IMR-90 (cell line): ENCODE measurements around the gene PACS1. TPM values are rescaled to one million over a fixed set of nuclear protein-coding genes. Genes with fewer than 3 reads are reported as not detected.

Experiments used
- ATAC-seq: fragments of 200-7000 bp; cut with Tn5 transposase; 2 replicates; pipeline ENCODE4 v1.9.1; 2020; ENCODE audit warnings: low read depth, mild to moderate bottlenecking, moderate library complexity
- BruUV-seq: library from RNA; stranded (reverse); fragments of 400-500 nt; replicated peaks from 2 replicates; lab custom pipeline; 2021; lab: Mats Ljungman, UMichigan
- CTCF ChIA-PET: fragments of 300-600 bp; formaldehyde crosslinking; extraction: SDS; loops from one replicate; lab custom pipeline; 2021; ENCODE audit warnings: antibody characterized with exemption; lab: Yijun Ruan, JAX
- POLR2A ChIA-PET: fragments of 300-600 bp; sonication (Branson Sonifier 250); formaldehyde crosslinking; loops from one replicate; lab custom pipeline; 2022; ENCODE audit warnings: antibody characterized with exemption; ENCODE audit not compliant: unreplicated experiment; lab: Charles Lee
- DNase-seq: peaks from one replicate; pipeline ENCODE4 v3.0.0; 2013
- H2AFZ ChIP-seq: replicated peaks from 2 replicates; pipeline ENCODE3; 2013; ENCODE audit warnings: low read length, mild to moderate bottlenecking; ENCODE audit not compliant: poor library complexity
- H2AK5ac ChIP-seq: 2 replicates; pipeline ENCODE4 v1.6.1; 2013; ENCODE audit warnings: low read depth, low read length, inconsistent platforms
- H2AK9ac ChIP-seq: replicated peaks from 2 replicates; pipeline ENCODE3; 2013; ENCODE audit warnings: mild to moderate bottlenecking, low read depth, low read length, moderate library complexity; ENCODE audit not compliant: poor library complexity
- H2BK120ac ChIP-seq: 2 replicates; pipeline ENCODE4 v1.6.1; 2013; ENCODE audit warnings: low read depth, low read length, inconsistent platforms
- H2BK15ac ChIP-seq: 3 replicates; pipeline ENCODE4 v1.6.1; 2013; ENCODE audit warnings: low read depth, low read length, inconsistent platforms
- H2BK20ac ChIP-seq: 2 replicates; pipeline ENCODE4 v1.6.1; 2013; ENCODE audit warnings: low read depth, mild to moderate bottlenecking, inconsistent platforms, low read length, moderate library complexity
- H2BK5ac ChIP-seq: 2 replicates; pipeline ENCODE4 v1.6.1; 2013; ENCODE audit warnings: mild to moderate bottlenecking, low read depth, low read length, inconsistent platforms; ENCODE audit not compliant: poor library complexity, severe bottlenecking
- H3K14ac ChIP-seq: replicated peaks from 2 replicates; pipeline ENCODE4 v1.6.1; 2013; ENCODE audit warnings: low read depth, low read length, inconsistent platforms
- H3K18ac ChIP-seq: 2 replicates; pipeline ENCODE4 v1.6.1; 2013; ENCODE audit warnings: low read depth, low read length, control low read depth
- H3K23ac ChIP-seq: 2 replicates; pipeline ENCODE4 v1.6.1; 2013; ENCODE audit warnings: low read depth, low read length, inconsistent platforms
- H3K27ac ChIP-seq: 2 replicates; pipeline ENCODE4 v1.5.1; 2013; ENCODE audit warnings: mild to moderate bottlenecking, control low read depth, low read length; ENCODE audit not compliant: insufficient read depth
- H3K27me3 ChIP-seq: 2 replicates; pipeline ENCODE4 v1.6.1; 2013; ENCODE audit warnings: low read length; ENCODE audit not compliant: control insufficient read depth, insufficient read depth
- H3K36me3 ChIP-seq: 2 replicates; pipeline ENCODE4 v1.6.1; 2013; ENCODE audit warnings: low read length, mixed read lengths; ENCODE audit not compliant: control insufficient read depth, insufficient read depth
- H3K4ac ChIP-seq: 2 replicates; pipeline ENCODE4 v1.6.1; 2013; ENCODE audit warnings: low read depth, low read length, inconsistent platforms
- H3K4me1 ChIP-seq: 2 replicates; pipeline ENCODE4 v1.6.1; 2013; ENCODE audit warnings: low read length, mixed read lengths; ENCODE audit not compliant: control insufficient read depth, insufficient read depth
- H3K4me2 ChIP-seq: 2 replicates; pipeline ENCODE4 v1.6.1; 2013; ENCODE audit warnings: low read depth, mild to moderate bottlenecking, control low read depth, low read length, moderate library complexity
- H3K4me3 ChIP-seq: 2 replicates; pipeline ENCODE4 v1.5.1; 2013; ENCODE audit warnings: low read depth, mild to moderate bottlenecking, control low read depth, low read length, moderate library complexity; ENCODE audit not compliant: insufficient read depth
- H3K56ac ChIP-seq: 2 replicates; pipeline ENCODE4 v1.6.1; 2013; ENCODE audit warnings: low read length, inconsistent platforms; ENCODE audit not compliant: insufficient read depth; ENCODE audit errors: extremely low read depth
- H3K79me1 ChIP-seq, 2 experiments: 2 replicates each; pipeline ENCODE4 v1.6.1; 2013; ENCODE audit warnings: low read length in 2 of 2, inconsistent platforms in 1 of 2, low read depth in 1 of 2
- H3K9ac ChIP-seq: 2 replicates; pipeline ENCODE4 v1.6.1; 2013; ENCODE audit warnings: low read depth, low read length, control low read depth
- H3K9me1 ChIP-seq: 2 replicates; pipeline ENCODE4 v1.6.1; 2013; ENCODE audit warnings: low read length, inconsistent platforms; ENCODE audit not compliant: insufficient read depth
- H3K9me3 ChIP-seq: 2 replicates; pipeline ENCODE4 v1.6.1; 2013; ENCODE audit warnings: low read length; ENCODE audit not compliant: control insufficient read depth, insufficient read depth
- H4K20me1 ChIP-seq: 2 replicates; pipeline ENCODE4 v1.6.1; 2013; ENCODE audit warnings: low read length, inconsistent platforms; ENCODE audit not compliant: insufficient read depth
- H4K5ac ChIP-seq: 2 replicates; pipeline ENCODE4 v1.6.1; 2013; ENCODE audit warnings: mild to moderate bottlenecking, low read depth, low read length, control low read depth
- H4K8ac ChIP-seq, 2 experiments: 2 replicates each; pipeline ENCODE4 v1.6.1; 2013; ENCODE audit warnings: low read depth in 2 of 2, low read length in 2 of 2, control low read depth in 1 of 2, inconsistent platforms in 1 of 2
- H4K91ac ChIP-seq: 2 replicates; pipeline ENCODE4 v1.6.1; 2013; ENCODE audit warnings: low read depth, low read length, inconsistent platforms; ENCODE audit not compliant: insufficient read depth
- BHLHE40 ChIP-seq: fragments of 150-350 bp; IDR thresholded peaks from 2 replicates; pipeline ENCODE4 v1.6.1; 2016; ENCODE audit warnings: mild to moderate bottlenecking, low read depth, low read length
- CEBPB ChIP-seq: IDR thresholded peaks from 2 replicates; pipeline ENCODE4 v1.6.1; 2012; ENCODE audit warnings: low read depth, low read length, improper control_type of control experiment
- CHD1 ChIP-seq: IDR thresholded peaks from 2 replicates; pipeline ENCODE4 v1.6.1; 2012; ENCODE audit warnings: low read depth, low read length, improper control_type of control experiment
- ELK1 ChIP-seq: fragments of 150-350 bp; IDR thresholded peaks from 2 replicates; pipeline ENCODE4 v1.6.1; 2016; ENCODE audit warnings: low read depth, mild to moderate bottlenecking, low read length, moderate library complexity, borderline replicate concordance
- FOS ChIP-seq: fragments of 150-350 bp; IDR thresholded peaks from 2 replicates; pipeline ENCODE4 v1.6.1; 2016; ENCODE audit warnings: low read depth, low read length
- MAFK ChIP-seq: IDR thresholded peaks from 2 replicates; pipeline ENCODE4 v1.6.1; 2012; ENCODE audit warnings: low read depth, low read length, improper control_type of control experiment
- MAZ ChIP-seq: IDR thresholded peaks from 2 replicates; pipeline ENCODE4 v1.6.1; 2012; ENCODE audit warnings: low read depth, mild to moderate bottlenecking, low read length, improper control_type of control experiment, moderate library complexity, borderline replicate concordance
- MXI1 ChIP-seq: IDR thresholded peaks from 2 replicates; pipeline ENCODE4 v1.6.1; 2012; ENCODE audit warnings: low read depth, mild to moderate bottlenecking, low read length, moderate library complexity, borderline replicate concordance
- NFE2L2 ChIP-seq: fragments of 150-350 bp; IDR thresholded peaks from 2 replicates; pipeline ENCODE4 v1.6.1; 2016; ENCODE audit warnings: low read depth, mild to moderate bottlenecking, low read length
- POLR2A ChIP-seq: IDR thresholded peaks from 2 replicates; pipeline ENCODE4 v1.6.1; 2012; ENCODE audit warnings: mild to moderate bottlenecking, low read depth, low read length
- RAD21 ChIP-seq: IDR thresholded peaks from 2 replicates; pipeline ENCODE4 v1.6.1; 2012; ENCODE audit warnings: low read length, improper control_type of control experiment
- RCOR1 ChIP-seq: IDR thresholded peaks from 2 replicates; pipeline ENCODE4 v1.6.1; 2012; ENCODE audit warnings: mild to moderate bottlenecking, low read length, improper control_type of control experiment; ENCODE audit not compliant: insufficient replicate concordance
- RFX5 ChIP-seq: IDR thresholded peaks from 2 replicates; pipeline ENCODE4 v1.8.0; 2012; ENCODE audit warnings: low read depth, mild to moderate bottlenecking, low read length, moderate library complexity
- SMC3 ChIP-seq: fragments of 150-350 bp; IDR thresholded peaks from 2 replicates; pipeline ENCODE4 v1.6.1; 2016; ENCODE audit warnings: low read depth, mild to moderate bottlenecking, antibody characterized with exemption, low read length, moderate library complexity
- WGBS, 2 experiments: methylation state at CpG; one replicate each; pipeline versions ENCODE4 v1.1.5 to v1.1.7; 2013; ENCODE audit warnings: missing lambda C conversion rate in 2 of 2; ENCODE audit not compliant: insufficient read length in 1 of 2; ENCODE audit errors: extremely low coverage in 2 of 2; 5-methylcytosine and 5-hydroxymethylcytosine counted together
- dilution Hi-C: fragments of 300-500 bp; cut with HindIII; formaldehyde crosslinking; loops from one replicate; pipeline ENCODE4 v1.14.3; 2018; ENCODE audit warnings: low sequenced_read_pairs; ENCODE audit not compliant: unreplicated experiment
- in situ Hi-C: fragments of 300-500 bp; cut with MboI; formaldehyde crosslinking; loops from 3 replicates; pipeline ENCODE4 v1.14.3; 2019; ENCODE audit warnings: low sequenced_read_pairs, inconsistent platforms, mixed read lengths
- intact Hi-C: fragments of 100-400 bp; cut with micrococcal nuclease; formaldehyde crosslinking; loops from 2 replicates; pipeline ENCODE4 v1.10.0; 2022
- polyA plus RNA-seq, 3 experiments: library from polyadenylated mRNA; depleted of rRNA; stranded (reverse); fragments of >200 nt; gene quantifications; 2 replicates each; pipeline ENCODE4 v1.2.3, GENCODE V29; 2012; ENCODE audit warnings: low replicate concordance in 1 of 3
- total RNA-seq: library from RNA; depleted of rRNA; stranded (reverse); fragments of >200 nt; gene quantifications from 2 replicates; pipeline ENCODE4 v1.2.3, GENCODE V29; 2012
- TF ChIP-seq, protein P1 (sequence below): conservative IDR thresholded peaks from 2 replicates; pipeline ENCODE4 v1.5.1; 2012; ENCODE audit warnings: mild to moderate bottlenecking, low read depth, low read length, improper control_type of control experiment

PACS1 gene
- total and polyA plus RNA-seq, 2 of the 4 experiments (the other 2 are of a cell fraction): 7.3 to 32.0 TPM

- no peak for TF ChIP-seq MXI1
These were observed 15.1 kb upstream of the PACS1 start (continued) for GRCh38 chr11:66055021-66055420.

GRCh38 chr11:66056501-66056900 lies 13.6 kb upstream of the PACS1 start:
- H3K9me3 ChIP-seq: no peaks in the 10 kb centered on the region
- H3K36me3 ChIP-seq: peaks cover 55% of the 10 kb centered on the region
- H2BK120ac ChIP-seq: no peak overlapping the region
- H3K4me2 ChIP-seq: no peak overlapping the region
- ATAC-seq (no peak), DNase-seq (no peak)
- no peak overlapping the region for H3K56ac ChIP-seq
- H3K18ac ChIP-seq: no peak overlapping the region
- H3K4me3 ChIP-seq: no peak overlapping the region
- no peak overlapping the region for H3K14ac ChIP-seq
- CTCF ChIA-PET: no interaction called here
- H3K9me1 ChIP-seq: no peaks in the 10 kb centered on the region
- H3K79me1 ChIP-seq: peaks cover 40 to 53% of the 10 kb centered on the region in 2 experiments
- H4K20me1 ChIP-seq: peaks cover 14% of the 10 kb centered on the region; the same call in 1 of the 2 replicates
- dilution Hi-C loops: no loop called here
- intact Hi-C loops: no loop called here
- POLR2A ChIA-PET: no interaction called here
- H4K91ac ChIP-seq: no peak overlapping the region
- TF ChIP-seq, protein P1, sequence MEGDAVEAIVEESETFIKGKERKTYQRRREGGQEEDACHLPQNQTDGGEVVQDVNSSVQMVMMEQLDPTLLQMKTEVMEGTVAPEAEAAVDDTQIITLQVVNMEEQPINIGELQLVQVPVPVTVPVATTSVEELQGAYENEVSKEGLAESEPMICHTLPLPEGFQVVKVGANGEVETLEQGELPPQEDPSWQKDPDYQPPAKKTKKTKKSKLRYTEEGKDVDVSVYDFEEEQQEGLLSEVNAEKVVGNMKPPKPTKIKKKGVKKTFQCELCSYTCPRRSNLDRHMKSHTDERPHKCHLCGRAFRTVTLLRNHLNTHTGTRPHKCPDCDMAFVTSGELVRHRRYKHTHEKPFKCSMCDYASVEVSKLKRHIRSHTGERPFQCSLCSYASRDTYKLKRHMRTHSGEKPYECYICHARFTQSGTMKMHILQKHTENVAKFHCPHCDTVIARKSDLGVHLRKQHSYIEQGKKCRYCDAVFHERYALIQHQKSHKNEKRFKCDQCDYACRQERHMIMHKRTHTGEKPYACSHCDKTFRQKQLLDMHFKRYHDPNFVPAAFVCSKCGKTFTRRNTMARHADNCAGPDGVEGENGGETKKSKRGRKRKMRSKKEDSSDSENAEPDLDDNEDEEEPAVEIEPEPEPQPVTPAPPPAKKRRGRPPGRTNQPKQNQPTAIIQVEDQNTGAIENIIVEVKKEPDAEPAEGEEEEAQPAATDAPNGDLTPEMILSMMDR: no peak
- no peak for TF ChIP-seq CEBPB
- TF ChIP-seq MXI1: no peak
- TF ChIP-seq RAD21: no peak
- no peak for TF ChIP-seq SMC3
- TF ChIP-seq CHD1: no peak
- no peak for TF ChIP-seq BHLHE40
- no peak for TF ChIP-seq RCOR1
- TF ChIP-seq MAZ: no peak
- TF ChIP-seq NFE2L2: no peak
- TF ChIP-seq RFX5: no peak
- no peak for TF ChIP-seq ELK1
- TF ChIP-seq FOS: no peak
- no peak for TF ChIP-seq MAFK
- no peak for TF ChIP-seq POLR2A
- no peak overlapping the region for H2BK5ac ChIP-seq
- no peak overlapping the region for H3K4ac ChIP-seq
- no peak overlapping the region for H3K27ac ChIP-seq
- H3K4me1 ChIP-seq: peaks cover 2% of the 10 kb centered on the region
- H3K9ac ChIP-seq: no peak overlapping the region
- no peak overlapping the region for H4K5ac ChIP-seq
- H2AFZ ChIP-seq: no peak overlapping the region
- H2BK15ac ChIP-seq: no peak overlapping the region
- no peak overlapping the region for H2BK20ac ChIP-seq
- H3K27me3 ChIP-seq: no peaks in the 10 kb centered on the region
- H2AK9ac ChIP-seq: no peak overlapping the region
- in situ Hi-C loops: no loop called here
- WGBS, 2 experiments: 100% methylated on average over 2 of the region's 7 CpGs; no CpG with 5 or more reads in 1 of the 2 experiments
- no peak overlapping the region for H3K23ac ChIP-seq
- H4K8ac ChIP-seq: no peak overlapping the region
- H2AK5ac ChIP-seq: no peak overlapping the region
- BruUV-seq: no TSS peak
